Activated T-helper 17 cell treated with anti-CD3 and anti-CD28 coated beads, Interleukin-2, amount 50 U/mL, for 72 hours (primary cell): ENCODE data around the gene ATG5. TPM values are rescaled to one million over a fixed set of nuclear protein-coding genes. Genes with fewer than 3 reads are reported as not detected.
"Not testable (repeated sequence)": the region's sequence is repeated elsewhere in the genome, so short reads cannot be mapped to it uniquely, and the experiment has no call there.

Source experiments
- ATAC-seq: fragments of 150-1000 bp; cut with Tn5 transposase; replicated peaks from 2 replicates; pipeline ENCODE4 v1.10.0; 2021; ENCODE audit warnings: mild to moderate bottlenecking, moderate library complexity
- H3K27ac Mint-ChIP-seq: one replicate; pipeline ENCODE4 v1.8.0; 2022; ENCODE audit warnings: mixed read lengths
- H3K27me3 Mint-ChIP-seq: one replicate; pipeline ENCODE4 v1.8.0; 2022; ENCODE audit warnings: mixed read lengths
- H3K36me3 Mint-ChIP-seq: one replicate; pipeline ENCODE4 v1.8.0; 2022; ENCODE audit warnings: low read depth, mild to moderate bottlenecking, mixed read lengths
- H3K4me1 Mint-ChIP-seq: one replicate; pipeline ENCODE4 v1.8.0; 2022; ENCODE audit warnings: mixed read lengths
- H3K4me3 Mint-ChIP-seq: one replicate; pipeline ENCODE4 v1.8.0; 2022; ENCODE audit warnings: mild to moderate bottlenecking, mixed read lengths
- H3K9me3 Mint-ChIP-seq: one replicate; pipeline ENCODE4 v1.8.0; 2022; ENCODE audit warnings: mixed read lengths
- total RNA-seq, 2 donors: library from RNA; stranded (reverse); gene quantifications; one replicate each; pipeline ENCODE4 v1.2.3, GENCODE V29; 2022

ATG5 gene
- total RNA-seq, 2 donors from 2014 or later = 24.3 to 47.4 TPM

GRCh38 chr6:106241498-106241897, 84.1 kb downstream of the ATG5 start:
- no peak overlapping the region for H3K4me3 Mint-ChIP-seq
- H3K4me1 Mint-ChIP-seq = peaks cover 13% of the 10 kb centered on the region
- ATAC-seq = no peak
- no peak overlapping the region for H3K27ac Mint-ChIP-seq
- no peaks in the 10 kb centered on the region for H3K27me3 Mint-ChIP-seq
- H3K36me3 Mint-ChIP-seq = peaks cover 37% of the 10 kb centered on the region
- H3K9me3 Mint-ChIP-seq = no peaks in the 10 kb centered on the region

DNA sequence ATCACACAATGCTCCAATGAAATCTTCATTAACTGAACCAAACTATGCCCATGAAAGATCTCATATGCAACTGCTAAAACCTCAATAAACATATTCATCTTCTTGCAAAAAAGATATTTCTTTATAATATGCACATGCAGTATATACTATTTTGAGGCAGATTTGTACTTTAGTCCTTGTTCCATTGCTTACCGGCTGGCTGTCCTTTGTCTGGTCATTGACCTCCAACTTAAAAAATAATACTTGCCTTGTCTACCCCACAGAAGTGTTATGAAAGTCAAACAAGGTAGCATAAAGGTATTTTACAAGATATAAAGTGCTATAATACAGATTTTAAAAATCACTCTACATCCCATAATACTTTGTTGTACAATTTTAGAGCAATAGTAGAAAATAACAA, 88.3 kb downstream of the ATG5 start:
- H3K9me3 Mint-ChIP-seq = no peaks in the 10 kb centered on the region
- no peak overlapping the region for H3K4me3 Mint-ChIP-seq
- peaks cover 6% of the 10 kb centered on the region for H3K36me3 Mint-ChIP-seq
- ATAC-seq = no peak
- H3K27me3 Mint-ChIP-seq = no peaks in the 10 kb centered on the region
- H3K4me1 Mint-ChIP-seq = peaks cover 5% of the 10 kb centered on the region
- no peak overlapping the region for H3K27ac Mint-ChIP-seq

- H3K27ac Mint-ChIP-seq, H3K36me3 Mint-ChIP-seq, H3K4me3 Mint-ChIP-seq, H3K27me3 Mint-ChIP-seq, ATAC-seq, H3K9me3 Mint-ChIP-seq: not testable (repeated sequence)
- peaks cover 28% of the 10 kb centered on the region for H3K4me1 Mint-ChIP-seq
These were observed 95.6 kb downstream of the ATG5 start for GRCh38 chr6:106229876-106230445.

DNA sequence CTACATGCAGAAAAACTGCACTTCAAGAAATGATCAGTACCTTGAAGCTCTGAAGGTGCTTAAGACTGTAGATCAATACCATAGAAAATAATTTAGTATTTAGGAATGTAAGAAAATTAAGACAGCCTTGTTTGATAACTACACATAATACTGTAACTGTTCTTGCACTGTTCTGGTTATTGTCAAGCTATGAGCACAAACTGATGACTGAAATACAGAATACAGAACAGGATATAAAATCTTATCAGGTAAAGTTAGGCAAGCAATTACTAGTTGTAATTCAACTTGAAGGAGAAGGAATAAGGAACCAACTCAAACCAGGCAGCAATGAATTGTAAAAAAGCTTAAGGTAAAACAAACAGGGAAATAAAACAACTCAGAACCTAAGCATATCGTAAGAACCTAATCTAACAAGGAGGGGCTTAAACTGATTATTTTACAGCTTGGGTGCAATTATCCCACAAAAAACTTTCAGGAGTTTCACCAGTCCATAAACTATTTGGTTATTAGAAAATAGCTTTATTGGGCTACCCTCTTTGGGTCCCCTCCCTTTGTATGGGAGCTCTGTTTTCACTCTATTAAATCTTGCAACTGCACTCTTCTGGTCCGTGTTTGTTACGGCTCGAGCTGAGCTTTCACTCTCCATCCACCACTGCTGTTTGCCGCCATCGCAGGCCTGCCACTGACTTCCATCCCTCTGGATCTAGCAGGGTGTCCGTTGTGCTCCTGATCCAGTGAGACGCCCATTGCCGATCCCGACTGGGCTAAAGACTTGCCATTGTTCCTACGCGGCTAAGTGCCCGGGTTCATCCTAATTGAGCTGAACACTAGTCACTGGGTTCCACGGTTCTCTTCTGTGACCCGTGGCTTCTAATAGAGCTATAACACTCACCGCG, 97.7 kb downstream of the ATG5 start:
- peak; percentile 28 for ATAC-seq
- Mint-ChIP-seq H3K4me1 (peaks cover 39% of the 10 kb centered on the region), H3K36me3 (no peaks in the 10 kb centered on the region), H3K4me3 (no peak overlapping the region), H3K27ac (peak overlapping the region; percentile 71), H3K27me3 (no peaks in the 10 kb centered on the region), H3K9me3 (peaks cover 4% of the 10 kb centered on the region)

DNA sequence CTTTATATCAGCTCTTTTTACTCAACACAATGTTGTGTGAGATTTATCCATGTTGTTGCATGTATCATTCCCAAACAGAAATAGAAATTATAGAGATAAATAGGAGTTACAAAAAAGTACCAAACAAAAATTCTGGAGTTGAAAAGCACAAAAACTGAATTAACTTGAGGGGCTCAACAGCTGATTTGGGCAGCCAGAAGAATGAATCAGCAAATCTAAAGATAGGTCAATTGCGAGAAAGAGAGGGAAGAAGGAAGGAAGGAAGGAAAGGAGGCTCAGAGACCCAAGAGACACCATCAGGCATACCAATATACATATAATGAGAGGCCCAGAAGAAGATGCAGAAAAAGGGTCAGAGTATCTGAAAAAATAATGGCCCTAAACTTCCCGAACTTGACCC, 98.9 kb downstream of the ATG5 start:
- Mint-ChIP-seq H3K9me3 (peaks cover 4% of the 10 kb centered on the region), H3K4me1 (peaks cover 39% of the 10 kb centered on the region), H3K27ac (peak overlapping the region; percentile 71)

DNA sequence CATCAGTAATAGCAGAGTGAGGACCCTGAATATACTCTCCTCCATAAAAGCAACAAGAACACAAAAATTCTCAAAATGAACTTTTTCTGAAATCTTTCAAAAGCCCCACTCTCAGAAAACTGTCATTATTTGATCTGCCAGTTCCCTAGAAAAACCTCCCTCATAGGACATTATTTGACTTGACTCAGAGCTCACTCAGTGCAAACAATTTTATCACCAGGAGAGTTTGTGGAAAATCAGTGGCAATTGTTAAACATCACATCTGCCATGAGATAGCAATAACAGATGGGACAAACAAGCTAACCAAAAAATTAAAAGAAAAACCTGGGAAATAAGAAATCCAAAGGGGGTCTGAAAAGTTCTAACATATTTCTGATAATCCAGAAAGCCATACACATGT, 100.0 kb downstream of the ATG5 start:
- peaks cover 4% of the 10 kb centered on the region for H3K9me3 Mint-ChIP-seq
- no peak overlapping the region for H3K4me3 Mint-ChIP-seq
- H3K27ac Mint-ChIP-seq = no peak overlapping the region

More for the DNA sequence above, 98.9 kb downstream of the ATG5 start:
- no peaks in the 10 kb centered on the region for H3K27me3 Mint-ChIP-seq
- ATAC-seq = no peak
- no peak overlapping the region for H3K4me3 Mint-ChIP-seq
- H3K36me3 Mint-ChIP-seq = no peaks in the 10 kb centered on the region

GRCh38 chr6:106223300-106223930, 102.1 kb downstream of the ATG5 start:
- H3K4me1 Mint-ChIP-seq = peaks cover 37% of the 10 kb centered on the region
- no peaks in the 10 kb centered on the region for H3K27me3 Mint-ChIP-seq
- no peaks in the 10 kb centered on the region for H3K36me3 Mint-ChIP-seq
- H3K9me3 Mint-ChIP-seq = no peaks in the 10 kb centered on the region
- peak; percentile 78 for ATAC-seq
- H3K27ac Mint-ChIP-seq = no peak overlapping the region
- no peak overlapping the region for H3K4me3 Mint-ChIP-seq

More for the DNA sequence above, 100.0 kb downstream of the ATG5 start:
- ATAC-seq = no peak
- H3K4me1 Mint-ChIP-seq = peaks cover 43% of the 10 kb centered on the region
- H3K36me3 Mint-ChIP-seq = no peaks in the 10 kb centered on the region
- H3K27me3 Mint-ChIP-seq = no peaks in the 10 kb centered on the region

DNA sequence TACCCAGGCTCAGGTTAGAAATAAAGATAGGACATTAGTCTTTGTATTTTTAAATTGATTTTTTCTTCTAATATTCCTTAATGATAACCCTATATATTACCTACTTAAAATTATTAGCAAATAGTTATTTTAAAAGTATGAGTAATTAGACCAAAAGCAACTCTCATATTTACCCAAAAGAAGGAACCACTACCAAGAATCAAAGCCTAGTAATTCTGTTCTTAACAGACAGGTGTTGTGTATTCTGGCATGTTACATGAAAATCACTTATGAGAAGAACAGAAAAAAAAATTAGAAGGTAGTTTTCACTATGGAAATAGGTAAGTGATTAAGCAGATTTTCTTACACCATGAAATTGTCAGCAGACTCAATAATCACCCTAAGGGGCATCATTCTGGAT, 105.1 kb downstream of the ATG5 start:
- no peak overlapping the region for H3K27ac Mint-ChIP-seq
- peaks cover 15% of the 10 kb centered on the region for H3K4me1 Mint-ChIP-seq
- ATAC-seq = no peak
- no peaks in the 10 kb centered on the region for H3K9me3 Mint-ChIP-seq
- H3K27me3 Mint-ChIP-seq = no peaks in the 10 kb centered on the region
- no peak overlapping the region for H3K4me3 Mint-ChIP-seq
- no peaks in the 10 kb centered on the region for H3K36me3 Mint-ChIP-seq

DNA sequence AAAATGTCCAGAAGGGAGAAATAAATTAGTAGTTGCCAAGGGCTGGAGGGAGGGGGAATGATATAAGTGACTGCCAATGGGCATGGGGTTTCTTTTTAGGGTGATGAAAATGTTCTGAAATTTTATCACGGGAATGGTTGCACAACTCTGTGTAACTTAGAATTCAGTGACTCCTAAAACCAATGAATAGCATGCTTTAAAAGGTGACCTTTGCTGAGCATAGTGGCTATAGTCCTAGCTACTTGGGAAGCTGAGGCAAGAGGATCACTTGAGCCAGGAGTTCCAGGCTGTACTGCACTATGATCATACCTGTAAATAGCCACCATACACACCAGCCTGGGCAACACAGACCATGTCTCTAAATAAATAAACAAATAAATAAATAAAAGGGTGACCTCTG, 109.0 kb downstream of the ATG5 start:
- H3K9me3 Mint-ChIP-seq = no peaks in the 10 kb centered on the region
- H3K27ac Mint-ChIP-seq = no peak overlapping the region
- H3K36me3 Mint-ChIP-seq = no peaks in the 10 kb centered on the region
- no peaks in the 10 kb centered on the region for H3K27me3 Mint-ChIP-seq
- H3K4me3 Mint-ChIP-seq = no peak overlapping the region
- ATAC-seq = no peak
- H3K4me1 Mint-ChIP-seq = peaks cover 4% of the 10 kb centered on the region

GRCh38 chr6:106215608-106216007, 110.0 kb downstream of the ATG5 start:
- Mint-ChIP-seq H3K27me3 (no peaks in the 10 kb centered on the region), H3K27ac (no peak overlapping the region), H3K4me3 (no peak overlapping the region), H3K9me3 (no peaks in the 10 kb centered on the region), H3K4me1 (peaks cover 5% of the 10 kb centered on the region), H3K36me3 (peaks cover 7% of the 10 kb centered on the region)
- ATAC-seq = no peak

DNA sequence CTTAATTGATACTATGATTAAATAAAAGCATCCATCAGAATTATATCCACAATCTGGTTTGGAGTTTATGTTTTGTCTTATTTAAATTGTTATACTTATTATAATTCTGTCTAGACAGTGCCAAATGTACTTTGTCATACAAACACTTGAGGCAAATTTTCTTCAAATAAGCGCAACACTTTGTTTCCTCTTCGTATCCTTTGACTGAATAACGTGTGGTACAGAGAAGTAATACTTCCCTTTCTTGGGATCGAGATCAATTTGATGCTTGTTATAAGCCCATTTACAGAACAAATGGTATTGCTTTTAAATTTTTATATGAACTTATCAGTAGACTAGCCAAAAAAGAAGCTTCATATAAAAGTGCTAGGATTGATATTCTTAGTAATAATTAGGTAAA, 111.0 kb downstream of the ATG5 start:
- H3K4me3 Mint-ChIP-seq = no peak overlapping the region
- H3K27ac Mint-ChIP-seq = no peak overlapping the region
- H3K9me3 Mint-ChIP-seq = no peaks in the 10 kb centered on the region
- peaks cover 4% of the 10 kb centered on the region for H3K4me1 Mint-ChIP-seq
- H3K36me3 Mint-ChIP-seq = peaks cover 17% of the 10 kb centered on the region
- no peaks in the 10 kb centered on the region for H3K27me3 Mint-ChIP-seq
- no peak for ATAC-seq

GRCh38 chr6:106213660-106214289, 111.8 kb downstream of the ATG5 start:
- Mint-ChIP-seq H3K4me3 (no peak overlapping the region), H3K36me3 (peaks cover 21% of the 10 kb centered on the region), H3K4me1 (peaks cover 4% of the 10 kb centered on the region), H3K27me3 (no peaks in the 10 kb centered on the region), H3K27ac (no peak overlapping the region), H3K9me3 (no peaks in the 10 kb centered on the region)
- ATAC-seq = no peak

DNA sequence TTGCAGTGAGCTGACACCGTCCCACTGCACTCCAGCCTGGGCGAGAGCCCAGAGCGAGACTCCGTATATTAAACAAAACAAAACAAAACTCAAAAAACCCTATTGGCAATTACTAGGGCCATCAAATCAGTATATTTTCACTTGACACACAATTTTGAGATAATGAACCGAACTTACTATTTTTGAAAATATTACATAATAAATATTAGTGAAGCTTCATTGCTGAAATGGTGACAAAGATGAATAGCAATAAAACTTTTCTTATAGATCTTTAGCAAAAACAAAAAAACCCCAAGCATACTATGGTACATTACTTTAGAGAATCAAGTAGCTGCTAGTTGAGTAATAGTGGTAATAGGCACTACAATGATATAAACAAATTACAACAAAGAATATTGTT, 113.0 kb downstream of the ATG5 start:
- Mint-ChIP-seq H3K9me3 (no peaks in the 10 kb centered on the region), H3K4me1 (peaks cover 4% of the 10 kb centered on the region), H3K4me3 (no peak overlapping the region), H3K27ac (no peak overlapping the region), H3K36me3 (peaks cover 28% of the 10 kb centered on the region), H3K27me3 (no peaks in the 10 kb centered on the region)
- ATAC-seq = no peak

DNA sequence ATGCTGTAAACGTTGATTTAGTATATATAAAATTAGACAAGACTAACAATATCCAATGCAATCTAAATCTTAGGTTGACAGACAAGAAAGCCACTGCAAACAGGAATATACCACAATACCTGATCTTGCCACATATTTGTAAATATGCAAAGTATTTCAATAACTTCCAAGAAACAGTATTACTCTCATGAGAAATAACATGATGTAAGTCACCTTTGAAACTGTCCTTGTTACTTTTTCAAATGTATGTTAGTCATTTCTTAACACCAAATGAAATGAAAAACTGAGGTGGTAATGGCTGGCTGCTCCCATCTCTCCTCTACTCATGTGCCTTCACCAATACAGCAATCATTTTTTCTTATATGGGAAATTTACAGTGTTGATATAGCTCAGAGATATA, 118.7 kb downstream of the ATG5 start:
- peaks cover 47% of the 10 kb centered on the region for H3K36me3 Mint-ChIP-seq
- ATAC-seq = peak; percentile 85

More for the DNA sequence above, 118.7 kb downstream of the ATG5 start:
- Mint-ChIP-seq H3K4me3 (no peak overlapping the region), H3K9me3 (peaks cover 4% of the 10 kb centered on the region), H3K27me3 (no peaks in the 10 kb centered on the region), H3K27ac (no peak overlapping the region), H3K4me1 (peaks cover 14% of the 10 kb centered on the region)
